Measurements from ENCODE around the gene CEMP1. TPM values are rescaled to one million over a fixed set of nuclear protein-coding genes. Genes with fewer than 3 reads are reported as not detected.

The CEMP1 gene
- polyA plus RNA-seq, 1 of the 3 experiments (the other 2 are of a cell fraction), result not detected

DNA sequence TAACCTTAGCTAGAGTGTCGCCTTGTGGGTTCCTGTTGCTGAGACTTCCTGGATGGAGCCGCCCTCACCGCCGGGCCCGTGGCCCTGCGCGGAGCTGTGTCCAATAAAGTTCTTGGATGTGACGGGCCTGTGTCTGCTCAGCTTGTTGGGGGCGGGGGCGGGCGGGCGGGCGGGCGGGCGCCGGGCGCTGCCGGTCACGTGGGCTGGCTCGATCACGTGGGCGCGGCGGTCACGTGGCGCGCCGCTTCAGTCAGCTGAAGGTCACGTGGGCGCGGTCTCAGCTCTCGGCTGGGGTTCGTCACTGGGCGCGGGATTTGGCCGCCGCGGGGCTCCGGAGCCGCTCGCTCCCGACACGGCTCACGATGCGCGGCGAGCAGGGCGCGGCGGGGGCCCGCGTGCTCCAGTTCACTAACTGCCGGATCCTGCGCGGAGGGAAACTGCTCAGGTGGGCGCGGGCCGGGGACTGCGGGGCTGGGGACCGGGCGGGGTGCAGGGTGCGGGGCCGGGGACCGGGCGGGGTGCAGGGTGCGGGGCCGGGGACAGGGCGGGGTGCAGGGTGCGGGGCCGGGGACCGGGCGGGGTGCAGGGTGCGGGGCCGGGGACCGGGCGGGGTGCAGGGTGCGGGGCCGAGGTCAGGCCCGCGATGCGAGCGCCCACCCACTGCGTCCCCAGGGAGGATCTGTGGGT lies 11.0 kb downstream of the CEMP1 start, which contains the start of gene AMDHD2 (continued):
- TF ChIP-seq, protein P1, sequence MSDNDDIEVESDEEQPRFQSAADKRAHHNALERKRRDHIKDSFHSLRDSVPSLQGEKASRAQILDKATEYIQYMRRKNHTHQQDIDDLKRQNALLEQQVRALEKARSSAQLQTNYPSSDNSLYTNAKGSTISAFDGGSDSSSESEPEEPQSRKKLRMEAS (IDR thresholded peaks at IDR 0.05; ENCODE audit: low read depth), result peak; percentile 86
- TF ChIP-seq CHD2 (IDR thresholded peaks at IDR 0.05; ENCODE audit: low read length, partially characterized antibody) (peak; percentile 90), NFIC (IDR thresholded peaks at IDR 0.05; ENCODE audit: borderline replicate concordance) (peak; percentile 48; the same call in 1 of the 2 replicates), TCF12 (IDR thresholded peaks at IDR 0.05) (peak; percentile 33; the same call in 1 of the 2 replicates), SMC3 (IDR thresholded peaks at IDR 0.05; ENCODE audit: low read depth, low read length) (no peak), TAF1 (IDR thresholded peaks at IDR 0.05; ENCODE audit: borderline replicate concordance, low read depth, low read length) (peak; percentile 63; the same call in 1 of the 2 replicates)

- peak overlapping the region; percentile 52; the same call in 1 of the 2 replicates for H3K4me2 ChIP-seq
- peak overlapping the region in 1 of 2 experiments; percentile 29; a peak in 2 of 4 replicates for H3K4me3 ChIP-seq (ENCODE audit: low read depth in 2 of 2, low read length in 1 of 2)
- H3K36me3 ChIP-seq (replicated peaks in 1 of 2; ENCODE audit: control insufficient read depth in 1 of 2, insufficient read depth in 2 of 2, low read length in 1 of 2), result peaks cover 16 to 21% of the 10 kb centered on the region in 2 experiments
- WGBS (ENCODE audit: low lambda C conversion rate), result 40% methylated on average over 21 of the region's 22 CpGs
- ChIA-PET CTCF (interaction anchor here (1.1 to 1.8 kb wide), 2 partner anchors 11 to 18 kb away, joined by 4 to 5 read pairs; partner anchors contain the start of gene CEMP1), POLR2A (interaction anchor here (0.7 to 1.7 kb wide), 4 partner anchors 9 to 51 kb away, joined by 3 to 15 read pairs (median 4); partner anchors contain the start of gene CEMP1)
- peaks cover 12 to 33% of the 10 kb centered on the region in 2 experiments; a peak in 3 of 4 replicates for H3K4me1 ChIP-seq (ENCODE audit: control insufficient read depth in 1 of 2, insufficient read depth in 2 of 2, low read depth in 1 of 2, low read length in 1 of 2)
- H3K9ac ChIP-seq, result peak overlapping the region; percentile 65; the same call in 1 of the 2 replicates
- TF ChIP-seq EZH2phosphoT487 (IDR thresholded peaks at IDR 0.05; ENCODE audit: borderline replicate concordance, low read depth) (no peak), ZBTB33 (IDR thresholded peaks at IDR 0.05; ENCODE audit: borderline replicate concordance, low read depth) (no peak), RFX5 (IDR thresholded peaks at IDR 0.05; ENCODE audit: low read length) (no peak), USF1 (IDR thresholded peaks at IDR 0.05; ENCODE audit: borderline replicate concordance, low read depth) (no peak), GATA2 (CRISPR knock-in tag; IDR thresholded peaks at IDR 0.05) (no peak), SIN3A (IDR thresholded peaks at IDR 0.05; ENCODE audit: borderline replicate concordance, low read depth, low read length) (no peak), RAD21 (IDR thresholded peaks at IDR 0.05; ENCODE audit: low read length) (no peak), MEF2A (IDR thresholded peaks at IDR 0.05; ENCODE audit: borderline replicate concordance, low read depth) (no peak), POLR2AphosphoS5 (IDR thresholded peaks at IDR 0.05; ENCODE audit: low read depth, low read length) (no peak), TAF1 (IDR thresholded peaks at IDR 0.05; ENCODE audit: borderline replicate concordance, low read depth, low read length) (no peak), FOXJ3 (CRISPR knock-in tag; IDR thresholded peaks at IDR 0.05) (no peak), NRF1 (IDR thresholded peaks at IDR 0.05; ENCODE audit: low read depth, low read length) (no peak), GABPA (IDR thresholded peaks at IDR 0.05; ENCODE audit: low read depth) (no peak)
- TF ChIP-seq, protein P2, sequence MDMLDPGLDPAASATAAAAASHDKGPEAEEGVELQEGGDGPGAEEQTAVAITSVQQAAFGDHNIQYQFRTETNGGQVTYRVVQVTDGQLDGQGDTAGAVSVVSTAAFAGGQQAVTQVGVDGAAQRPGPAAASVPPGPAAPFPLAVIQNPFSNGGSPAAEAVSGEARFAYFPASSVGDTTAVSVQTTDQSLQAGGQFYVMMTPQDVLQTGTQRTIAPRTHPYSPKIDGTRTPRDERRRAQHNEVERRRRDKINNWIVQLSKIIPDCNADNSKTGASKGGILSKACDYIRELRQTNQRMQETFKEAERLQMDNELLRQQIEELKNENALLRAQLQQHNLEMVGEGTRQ (IDR thresholded peaks at IDR 0.05; ENCODE audit: borderline replicate concordance, low read depth, low read length), result no peak
- TF ChIP-seq, protein P3, sequence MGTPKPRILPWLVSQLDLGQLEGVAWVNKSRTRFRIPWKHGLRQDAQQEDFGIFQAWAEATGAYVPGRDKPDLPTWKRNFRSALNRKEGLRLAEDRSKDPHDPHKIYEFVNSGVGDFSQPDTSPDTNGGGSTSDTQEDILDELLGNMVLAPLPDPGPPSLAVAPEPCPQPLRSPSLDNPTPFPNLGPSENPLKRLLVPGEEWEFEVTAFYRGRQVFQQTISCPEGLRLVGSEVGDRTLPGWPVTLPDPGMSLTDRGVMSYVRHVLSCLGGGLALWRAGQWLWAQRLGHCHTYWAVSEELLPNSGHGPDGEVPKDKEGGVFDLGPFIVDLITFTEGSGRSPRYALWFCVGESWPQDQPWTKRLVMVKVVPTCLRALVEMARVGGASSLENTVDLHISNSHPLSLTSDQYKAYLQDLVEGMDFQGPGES (IDR thresholded peaks at IDR 0.05; ENCODE audit: low read depth, low read length), result no peak
- H4K20me1 ChIP-seq (ENCODE audit: insufficient read depth), result peaks cover 48% of the 10 kb centered on the region
- DNase-seq, result no peak
- H3K27me3 ChIP-seq (ENCODE audit: insufficient read depth), result no peaks in the 10 kb centered on the region
- H2AFZ ChIP-seq (ENCODE audit: low read depth), result no peak overlapping the region
- peak overlapping the region; percentile 65 to 87 for H3K27ac ChIP-seq (ENCODE audit: low read depth in 2 of 2, low read length in 1 of 2)
- H3K79me2 ChIP-seq (ENCODE audit: insufficient read depth), result peaks cover 87% of the 10 kb centered on the region
- no peaks in the 10 kb centered on the region for H3K9me2 ChIP-seq
- no peaks in the 10 kb centered on the region for H3K9me3 ChIP-seq
- H3F3A ChIP-seq (replicated peaks; ENCODE audit: insufficient read depth), result peaks cover 7% of the 10 kb centered on the region
Measured at GRCh38 chr16:2519711-2520080, 11.5 kb downstream of the CEMP1 start.

Data from SK-N-SH (cell line).